Hepatocyte (in vitro differentiated cells): ENCODE results near the gene PTPRM.

Experiments
- CTCF ChIP-seq: fragments of 200-600 bp; sonication (generic); IDR thresholded peaks from 2 replicates; pipeline ENCODE4 v1.5.1; 2016; ENCODE audit warnings: antibody characterized with exemption, mild to moderate bottlenecking; ENCODE audit not compliant: poor library complexity
- EZH2 ChIP-seq: fragments of 200-600 bp; sonication (generic); IDR thresholded peaks from 2 replicates; pipeline ENCODE4 v1.6.1; 2016; ENCODE audit warnings: antibody characterized with exemption, mild to moderate bottlenecking, borderline replicate concordance

- TF ChIP-seq CTCF (no peak), EZH2 (no peak)
Observed at GRCh38 chr18:8373486-8373885, 806.4 kb downstream of the PTPRM start.
